Lung (tissue), 12 donors: ENCODE results near the gene AIMP2. TPM values are rescaled to one million over a fixed set of nuclear protein-coding genes. Genes with fewer than 3 reads are reported as not detected.

Experiments used
- ATAC-seq: fragments of 200-7000 bp; cut with Tn5 transposase; one replicate; pipeline ENCODE4 v1.9.1; 2020; ENCODE audit warnings: moderate number of reproducible peaks; ENCODE audit not compliant: insufficient read depth, low FRiP score
- DNase-seq, 3 donors: peaks; one replicate each; pipeline ENCODE4 v3.0.0-alpha.2; 2013 to 2017
- H3K27ac ChIP-seq, 2 donors: one replicate each; pipeline ENCODE4 v1.5.1; 2013; ENCODE audit warnings: mild to moderate bottlenecking in 2 of 2, moderate library complexity in 2 of 2, control low read depth in 1 of 2, inconsistent platforms in 1 of 2, low read depth in 1 of 2, low read length in 1 of 2
- H3K27me3 ChIP-seq, 3 donors: one replicate each; pipeline ENCODE4 v1.5.1; 2013; ENCODE audit warnings: low read length in 2 of 3; ENCODE audit not compliant: control insufficient read depth in 3 of 3, insufficient read depth in 3 of 3
- H3K36me3 ChIP-seq, 4 donors: one replicate each; pipeline ENCODE4 v1.5.1; 2013; ENCODE audit warnings: low read length in 4 of 4, mild to moderate bottlenecking in 1 of 4, moderate library complexity in 1 of 4; ENCODE audit not compliant: control insufficient read depth in 4 of 4, insufficient read depth in 4 of 4
- H3K4me1 ChIP-seq, 5 donors: one replicate each; pipeline ENCODE4 v1.5.1; 2013; ENCODE audit warnings: low read length in 5 of 5, mild to moderate bottlenecking in 2 of 5, moderate library complexity in 1 of 5; ENCODE audit not compliant: control insufficient read depth in 5 of 5, insufficient read depth in 5 of 5
- H3K4me3 ChIP-seq: one replicate; pipeline ENCODE4 v1.5.1; 2013; ENCODE audit warnings: mild to moderate bottlenecking, control low read depth, moderate library complexity
- H3K9ac ChIP-seq, 2 donors: one replicate each; pipeline ENCODE4 v1.5.1; 2013; ENCODE audit warnings: low read length in 2 of 2, control low read depth in 1 of 2; ENCODE audit not compliant: insufficient read depth in 1 of 2
- H3K9me3 ChIP-seq, 4 donors: one replicate each; pipeline ENCODE4 v1.5.1; 2013; ENCODE audit warnings: low read length in 3 of 4, mild to moderate bottlenecking in 1 of 4, moderate library complexity in 1 of 4; ENCODE audit not compliant: control insufficient read depth in 4 of 4, insufficient read depth in 3 of 4
- CTCF ChIP-seq: IDR thresholded peaks from 2 replicates; pipeline ENCODE4 v1.5.1; 2012; ENCODE audit warnings: mild to moderate bottlenecking; ENCODE audit errors: control extremely low read depth, extremely low read depth
- WGBS, 2 donors: extraction: QIAGEN DNeasy Blood & Tissue Kit; methylation state at CpG; one replicate each; pipeline ENCODE4 v1.1.7; 2013; 5-methylcytosine and 5-hydroxymethylcytosine counted together
- polyA plus RNA-seq, 2 donors: library from polyadenylated mRNA; stranded (reverse); fragments of 200-250 nt; gene quantifications; one replicate each; pipeline ENCODE4 v1.2.1, GENCODE V29; 2013
- total RNA-seq, 2 donors: library from RNA; depleted of rRNA in 1 of 2; stranded (reverse); fragments of >200 nt in 1 of 2; gene quantifications; one replicate each; pipeline ENCODE4 v1.2.1, GENCODE V29; 2014 to 2021
- donor health status: control.
- donor health status: control.
- donor health status: Bipolar disorder and iron deficiency.
- donor health status: healthy.
- donor health status: DM: yes; HTN: yes; CAD: no.

AIMP2 gene
- total and polyA plus RNA-seq, 4 donors, result 18.0 to 44.2 (median 29.8) TPM

GRCh38 chr7:6023974-6024435 lies 14.9 kb downstream of the AIMP2 start:
- peaks cover 37 to 64% (median 54%) of the 10 kb centered on the region in 4 donors for H3K36me3 ChIP-seq

GRCh38 chr7:6026011-6026819 lies 17.1 kb downstream of the AIMP2 start:
- H3K9ac ChIP-seq, result no peak overlapping the region
- peaks cover 26 to 62% (median 53%) of the 10 kb centered on the region in 4 donors for H3K36me3 ChIP-seq
- ATAC-seq (peak; percentile 60), DNase-seq (peak in 1 of 3 donors; percentile 27)
- TF ChIP-seq CTCF, result peak; percentile 6
- H3K27me3 ChIP-seq, result no peaks in the 10 kb centered on the region
- peaks cover 0 to 3% (median 0%) of the 10 kb centered on the region in 5 donors for H3K4me1 ChIP-seq
- no peak overlapping the region for H3K4me3 ChIP-seq
- WGBS, 2 donors, result 60 to 68% methylated on average over 22 of the region's 22 CpGs
- H3K27ac ChIP-seq, result peak overlapping the region in 1 of 2 donors; percentile 86
- no peaks in the 10 kb centered on the region for H3K9me3 ChIP-seq

More at GRCh38 chr7:6023974-6024435, 14.9 kb downstream of the AIMP2 start:
- Histone ChIP-seq H3K9ac (no peak overlapping the region), H3K4me3 (no peak overlapping the region), H3K27me3 (no peaks in the 10 kb centered on the region), H3K27ac (no peak overlapping the region), H3K9me3 (no peaks in the 10 kb centered on the region), H3K4me1 (peaks cover 0 to 3% (median 0%) of the 10 kb centered on the region in 5 donors)
- no peak for TF ChIP-seq CTCF
- DNase-seq (no peak), ATAC-seq (no peak)
- WGBS, 2 donors, result 80 to 87% methylated on average over 7 of the region's 7 CpGs

- H3K9me3 ChIP-seq, result no peaks in the 10 kb centered on the region
- H3K9ac ChIP-seq, result no peak overlapping the region
- TF ChIP-seq CTCF, result no peak
- no peaks in the 10 kb centered on the region for H3K27me3 ChIP-seq
- peaks cover 26 to 55% (median 53%) of the 10 kb centered on the region in 4 donors for H3K36me3 ChIP-seq
- no peak overlapping the region for H3K4me3 ChIP-seq
- ATAC-seq (peak; percentile 44), DNase-seq (no peak)
- 44 to 68% methylated on average over 12 of the region's 12 CpGs for WGBS, 2 donors
- peaks cover 0 to 3% (median 0%) of the 10 kb centered on the region in 5 donors for H3K4me1 ChIP-seq
- H3K27ac ChIP-seq, result peak overlapping the region in 1 of 2 donors; percentile 86
These were observed 17.8 kb downstream of the AIMP2 start for GRCh38 chr7:6026820-6027311.
